K562 (cell line): ENCODE measurements around the gene EIF3K. TPM values are rescaled to one million over a fixed set of nuclear protein-coding genes. Genes with fewer than 3 reads are reported as not detected.

Source experiments
- ATAC-seq: fragments of 200-7000 bp; cut with Tn5 transposase; 3 replicates; pipeline ENCODE4 v1.9.1; 2020; ENCODE audit warnings: moderate library complexity
- BruUV-seq: library from RNA; stranded (reverse); fragments of 400-500 nt; replicated peaks from 2 replicates; lab custom pipeline; 2021; lab: Mats Ljungman, UMichigan
- CTCF ChIA-PET: fragments of 300-600 bp; formaldehyde crosslinking; extraction: SDS; loops from one replicate; lab custom pipeline; 2021; ENCODE audit warnings: low intra/inter-chr PET ratio; lab: Yijun Ruan, JAX
- POLR2A ChIA-PET: fragments of 300-600, 350-650 bp; sonication (Branson Sonifier 250); formaldehyde crosslinking; extraction: SDS; loops from one replicate; lab custom pipeline; 2021; ENCODE audit warnings: antibody characterized with exemption, inconsistent platforms; lab: Yijun Ruan, JAX
- DNase-seq, 4 experiments: peaks; one replicate each; pipeline versions ENCODE4 v3.0.0 to v3.0.0-alpha.2; 2011 to 2018; ENCODE audit warnings: low spot score in 3 of 4, mixed read lengths in 3 of 4; ENCODE audit errors: extremely low read depth in 1 of 4
- FAIRE-seq: peaks from 2 replicates; lab custom pipeline; 2011; peaks lifted over from hg19 to GRCh38; lab: Jason Lieb, UNC
- H2AFZ ChIP-seq: 2 replicates; pipeline ENCODE4 v1.6.0; 2011; ENCODE audit warnings: low read depth, low read length, control low read depth, inconsistent platforms
- H3K27ac ChIP-seq: fragments of 200-600 bp; 3 replicates; pipeline ENCODE4 v1.8.0; 2011; ENCODE audit warnings: low read depth, mild to moderate bottlenecking, control low read depth, inconsistent platforms, low read length, moderate library complexity, mixed read lengths; ENCODE audit errors: extremely low read depth
- H3K27me3 ChIP-seq, 2 experiments: fragments of 300-600 bp in 1 of 2; 2 replicates in 1 of 2; 3 replicates in 1 of 2; pipeline versions ENCODE4 v1.6.0 to v1.8.0; 2011; ENCODE audit warnings: inconsistent platforms in 2 of 2, low read length in 2 of 2, mild to moderate bottlenecking in 1 of 2, mixed read lengths in 1 of 2, moderate library complexity in 1 of 2; ENCODE audit not compliant: control insufficient read depth in 2 of 2, insufficient read depth in 2 of 2
- H3K36me3 ChIP-seq: fragments of 300-600 bp; 3 replicates; pipeline ENCODE4 v1.8.0; 2011; ENCODE audit warnings: mild to moderate bottlenecking, low read length, inconsistent platforms; ENCODE audit not compliant: control insufficient read depth, insufficient read depth
- H3K4me1 ChIP-seq, 2 experiments: fragments of 200-600 bp in 1 of 2; replicated peaks in 1 of 2; 2 replicates in 1 of 2; 3 replicates in 1 of 2; pipeline versions ENCODE4 v1.5.1 to v1.8.0; 2011; ENCODE audit warnings: inconsistent platforms in 2 of 2, low read length in 2 of 2, mild to moderate bottlenecking in 1 of 2, mixed read lengths in 1 of 2, moderate library complexity in 1 of 2; ENCODE audit not compliant: control insufficient read depth in 2 of 2, insufficient read depth in 2 of 2
- H3K4me2 ChIP-seq: 2 replicates; pipeline ENCODE4 v1.6.1; 2011; ENCODE audit warnings: low read length, control low read depth, inconsistent platforms, mixed read lengths; ENCODE audit not compliant: insufficient read depth
- H3K4me3 ChIP-seq: fragments of 200-600 bp; sonication (generic), shearing (Covaris generic); 2 replicates; pipeline ENCODE4 v1.5.1; 2016; ENCODE audit warnings: control low read depth, inconsistent platforms
- H3K79me2 ChIP-seq: fragments of 200-600 bp; 3 replicates; pipeline ENCODE4 v1.8.0; 2011; ENCODE audit warnings: low read length, inconsistent platforms; ENCODE audit not compliant: control insufficient read depth, insufficient read depth
- H3K9ac ChIP-seq, 2 experiments: 2 replicates each; pipeline versions ENCODE4 v1.6.0 to v1.6.1; 2011; ENCODE audit warnings: low read depth in 2 of 2, low read length in 2 of 2, control low read depth in 1 of 2, inconsistent platforms in 1 of 2, mild to moderate bottlenecking in 1 of 2, mixed read lengths in 1 of 2; ENCODE audit not compliant: insufficient read depth in 1 of 2
- H3K9me1 ChIP-seq: one replicate; pipeline ENCODE4 v1.6.0; 2011; ENCODE audit warnings: inconsistent platforms, mild to moderate bottlenecking, low read length, moderate library complexity; ENCODE audit not compliant: control insufficient read depth, insufficient read depth
- H3K9me3 ChIP-seq: replicated peaks from 2 replicates; pipeline ENCODE4 v1.5.1; 2011; ENCODE audit warnings: low read depth, low read length, inconsistent platforms; ENCODE audit not compliant: control insufficient read depth, insufficient read depth
- H4K20me1 ChIP-seq: replicated peaks from 2 replicates; pipeline ENCODE4 v1.6.1; 2011; ENCODE audit warnings: low read length, inconsistent platforms, mixed read lengths; ENCODE audit not compliant: control insufficient read depth, insufficient read depth
- FIP1L1 ChIP-seq: fragments of 200-400 bp; formaldehyde crosslinking; IDR thresholded peaks from 2 replicates; pipeline ENCODE4 v1.6.1; 2018; ENCODE audit warnings: mild to moderate bottlenecking, low read depth, low read length; ENCODE audit not compliant: poor library complexity, severe bottlenecking
- HNRNPK ChIP-seq: fragments of 200-400 bp; formaldehyde crosslinking; IDR thresholded peaks from one replicate; pipeline ENCODE4 v1.6.1; 2018; ENCODE audit warnings: mild to moderate bottlenecking, low read depth, low read length; ENCODE audit not compliant: poor library complexity, severe bottlenecking
- MAFK ChIP-seq: IDR thresholded peaks from 2 replicates; pipeline ENCODE4 v1.6.1; 2011; ENCODE audit warnings: low read length, improper control_type of control experiment
- MEIS2 ChIP-seq: fragments of 450-650 bp; IDR thresholded peaks from 2 replicates; pipeline ENCODE4 v1.6.1; 2014; ENCODE audit warnings: mild to moderate bottlenecking; ENCODE audit not compliant: partially characterized antibody
- PBX2 ChIP-seq, 2 experiments: IDR thresholded peaks in 1 of 2; conservative IDR thresholded peaks in 1 of 2; 2 replicates each; pipeline ENCODE4 v1.6.1; 2016; ENCODE audit warnings: low read depth in 2 of 2, mild to moderate bottlenecking in 1 of 2, missing compliant biosample characterization in 1 of 2, missing genetic modification characterization in 1 of 2, moderate library complexity in 1 of 2
- TCF3 ChIP-seq: sonication (generic); formaldehyde crosslinking; IDR thresholded peaks from 2 replicates; pipeline ENCODE4 v1.4.0; 2020; ENCODE audit warnings: mild to moderate bottlenecking, missing genetic modification reagents
- VEZF1 ChIP-seq: fragments of 200-800 bp; sonication (Bioruptor generic); IDR thresholded peaks from 2 replicates; pipeline ENCODE4 v1.6.1; 2017; ENCODE audit warnings: missing genetic modification characterization, missing compliant biosample characterization
- WGBS: fragments of 100-300 bp; shearing (Covaris generic); methylation state at CpG from one replicate; pipeline ENCODE4 v1.1.6; 2016; ENCODE audit warnings: low coverage, mixed read lengths; ENCODE audit not compliant: insufficient coverage; ENCODE audit errors: missing lambda C conversion rate; 5-methylcytosine and 5-hydroxymethylcytosine counted together
- in situ Hi-C: fragments of 300-500 bp; cut with MboI; formaldehyde crosslinking; loops from 4 replicates; pipeline ENCODE4 v1.15.0; 2018; ENCODE audit warnings: inconsistent platforms, mixed read lengths
- intact Hi-C: fragments of 100-400 bp; cut with micrococcal nuclease; formaldehyde crosslinking; loops from 2 replicates; pipeline ENCODE4 v1.14.2; 2022
- polyA plus RNA-seq, 8 experiments: library from polyadenylated mRNA; depleted of rRNA in 4 of 8; stranded (reverse) in 5 of 8; unstranded in 3 of 8; fragments of >200 nt; fragmentation: Nextera tagmentation in 2 of 8; fragmentation: Illumina TruSeq in 1 of 8; extraction: Ambion mirVana in 2 of 8; extraction: Trizol in 1 of 8; gene quantifications; 2 replicates each; pipeline versions ENCODE4 v1.2.1 to v1.2.3, GENCODE V29; 2011 to 2014; ENCODE audit warnings: inconsistent platforms in 1 of 8, missing spikeins in 1 of 8
- total RNA-seq, 7 experiments: library from RNA; depleted of rRNA in 6 of 7; stranded (reverse); fragments of >200 nt in 6 of 7; fragmentation: Illumina TruSeq in 2 of 7; extraction: Trizol in 2 of 7; gene quantifications; 2 replicates each; pipeline versions ENCODE4 v1.2.1 to v1.2.3, GENCODE V29; 2011 to 2021; ENCODE audit warnings: low replicate concordance in 1 of 7
- TF ChIP-seq, protein P1 (sequence below), 2 experiments: fragments of 250-450 bp in 1 of 2; fragments of 450-650 bp in 1 of 2; sonication (Bioruptor Pico) in 1 of 2; IDR thresholded peaks; 2 replicates each; pipeline versions ENCODE4 v1.6.1 to v1.8.0; 2016 to 2021; ENCODE audit warnings: mild to moderate bottlenecking in 2 of 2, moderate library complexity in 2 of 2, missing compliant biosample characterization in 1 of 2, missing genetic modification characterization in 1 of 2
- TF ChIP-seq, protein P2 (sequence below): fragments of 450-650 bp; formaldehyde crosslinking; IDR thresholded peaks from 2 replicates; pipeline ENCODE4 v1.4.0; 2020; ENCODE audit warnings: mild to moderate bottlenecking, mixed read lengths
- TF ChIP-seq, protein P3 (sequence below), 2 experiments: fragments of 450-650 bp in 1 of 2; sonication (generic) in 1 of 2; formaldehyde crosslinking in 1 of 2; IDR thresholded peaks in 1 of 2; conservative IDR thresholded peaks in 1 of 2; 2 replicates each; pipeline versions ENCODE4 v1.6.1 to v1.8.1; 2016 to 2023; ENCODE audit warnings: mild to moderate bottlenecking in 2 of 2, moderate library complexity in 2 of 2, inconsistent platforms in 1 of 2, missing genetic modification reagents in 1 of 2

EIF3K gene
- total and polyA plus RNA-seq, 9 of the 15 experiments (the other 6 are each of a cell fraction or from before 2014, with no cell fraction given): 387 to 1,827 (median 733) TPM

GRCh38 chr19:38666663-38667511 is 47.9 kb downstream of the EIF3K start:
- Histone ChIP-seq H3K9ac (peak overlapping the region; percentile 16 to 83; a peak in 2 of 4 replicates), H4K20me1 (peaks cover 45% of the 10 kb centered on the region), H3K9me3 (no peaks in the 10 kb centered on the region), H2AFZ (no peak overlapping the region), H3K4me3 (no peak overlapping the region), H3K9me1 (peaks cover 6% of the 10 kb centered on the region), H3K36me3 (peaks cover 62% of the 10 kb centered on the region), H3K4me2 (no peak overlapping the region), H3K27me3 (no peaks in the 10 kb centered on the region), H3K79me2 (peaks cover 98% of the 10 kb centered on the region), H3K27ac (peak overlapping the region; percentile 35), H3K4me1 (peaks cover 61 to 90% of the 10 kb centered on the region in 2 experiments)
- ATAC-seq (no peak), FAIRE-seq (peak; percentile 55), DNase-seq (no peak)
- CTCF ChIA-PET: no interaction called here
- no TSS peak for BruUV-seq
- POLR2A ChIA-PET: interaction anchor here (0.6 to 5.2 kb wide), 3 partner anchors 8 to 848 kb away, joined by 3 to 20 read pairs (median 9); partner anchors contain the start of gene SELENOV
- 51% methylated on average over 10 of the region's 10 CpGs for WGBS
- in situ Hi-C loops (no loop called here), intact Hi-C loops (no loop called here)
- TF ChIP-seq VEZF1 (CRISPR knock-in tag) (0 out of 2 replicates have a peak, but pooled peaks have one; percentile 4), FIP1L1 (no peak), TCF3 (no peak), HNRNPK (no peak), MEIS2 (peak; percentile 18), MAFK (no peak), PBX2 (CRISPR knock-in tag; IDR thresholded peaks at IDR 0.05; ENCODE audit: low read depth) (no peak), PBX2 (tag; conservative IDR thresholded peaks at IDR 0.05; ENCODE audit: low read depth) (peak; percentile 34; the same call in 1 of the 2 replicates)
- TF ChIP-seq, protein P1, sequence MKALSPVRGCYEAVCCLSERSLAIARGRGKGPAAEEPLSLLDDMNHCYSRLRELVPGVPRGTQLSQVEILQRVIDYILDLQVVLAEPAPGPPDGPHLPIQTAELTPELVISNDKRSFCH (CRISPR knock-in tag; IDR thresholded peaks at IDR 0.05): no peak
- TF ChIP-seq, protein P1 (tag; IDR thresholded peaks at IDR 0.05): no peak
- TF ChIP-seq, protein P2, sequence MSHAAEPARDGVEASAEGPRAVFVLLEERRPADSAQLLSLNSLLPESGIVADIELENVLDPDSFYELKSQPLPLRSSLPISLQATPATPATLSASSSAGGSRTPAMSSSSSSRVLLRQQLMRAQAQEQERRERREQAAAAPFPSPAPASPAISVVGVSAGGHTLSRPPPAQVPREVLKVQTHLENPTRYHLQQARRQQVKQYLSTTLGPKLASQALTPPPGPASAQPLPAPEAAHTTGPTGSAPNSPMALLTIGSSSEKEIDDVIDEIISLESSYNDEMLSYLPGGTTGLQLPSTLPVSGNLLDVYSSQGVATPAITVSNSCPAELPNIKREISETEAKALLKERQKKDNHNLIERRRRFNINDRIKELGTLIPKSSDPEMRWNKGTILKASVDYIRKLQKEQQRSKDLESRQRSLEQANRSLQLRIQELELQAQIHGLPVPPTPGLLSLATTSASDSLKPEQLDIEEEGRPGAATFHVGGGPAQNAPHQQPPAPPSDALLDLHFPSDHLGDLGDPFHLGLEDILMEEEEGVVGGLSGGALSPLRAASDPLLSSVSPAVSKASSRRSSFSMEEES (CRISPR knock-in tag): no peak
- TF ChIP-seq, protein P3, sequence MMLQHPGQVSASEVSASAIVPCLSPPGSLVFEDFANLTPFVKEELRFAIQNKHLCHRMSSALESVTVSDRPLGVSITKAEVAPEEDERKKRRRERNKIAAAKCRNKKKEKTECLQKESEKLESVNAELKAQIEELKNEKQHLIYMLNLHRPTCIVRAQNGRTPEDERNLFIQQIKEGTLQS (IDR thresholded peaks at IDR 0.05): peak; percentile 80
- TF ChIP-seq, protein P3 (CRISPR knock-in tag; conservative IDR thresholded peaks at IDR 0.05): no peak
